ENCODE results near the gene XIRP2.

DNA sequence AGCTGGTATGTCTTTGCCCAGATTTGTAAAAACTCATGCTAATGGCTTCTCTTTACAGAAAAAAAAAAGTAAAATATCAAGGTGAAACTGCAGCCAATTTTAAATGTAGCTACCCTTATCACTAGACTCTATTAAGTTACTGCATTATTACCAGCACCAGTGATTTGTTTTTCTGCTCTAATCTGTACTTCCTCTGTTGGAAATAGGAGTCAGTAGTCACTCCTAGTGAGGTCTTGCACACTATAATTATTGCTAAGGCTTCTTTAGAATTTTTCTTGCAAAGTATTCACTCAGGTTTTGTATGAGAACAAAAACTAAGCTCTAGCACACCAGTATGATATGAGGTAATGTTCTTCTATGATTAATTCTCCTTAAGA lies 215.5 kb downstream of the XIRP2 start:
- TF ChIP-seq, protein P1, sequence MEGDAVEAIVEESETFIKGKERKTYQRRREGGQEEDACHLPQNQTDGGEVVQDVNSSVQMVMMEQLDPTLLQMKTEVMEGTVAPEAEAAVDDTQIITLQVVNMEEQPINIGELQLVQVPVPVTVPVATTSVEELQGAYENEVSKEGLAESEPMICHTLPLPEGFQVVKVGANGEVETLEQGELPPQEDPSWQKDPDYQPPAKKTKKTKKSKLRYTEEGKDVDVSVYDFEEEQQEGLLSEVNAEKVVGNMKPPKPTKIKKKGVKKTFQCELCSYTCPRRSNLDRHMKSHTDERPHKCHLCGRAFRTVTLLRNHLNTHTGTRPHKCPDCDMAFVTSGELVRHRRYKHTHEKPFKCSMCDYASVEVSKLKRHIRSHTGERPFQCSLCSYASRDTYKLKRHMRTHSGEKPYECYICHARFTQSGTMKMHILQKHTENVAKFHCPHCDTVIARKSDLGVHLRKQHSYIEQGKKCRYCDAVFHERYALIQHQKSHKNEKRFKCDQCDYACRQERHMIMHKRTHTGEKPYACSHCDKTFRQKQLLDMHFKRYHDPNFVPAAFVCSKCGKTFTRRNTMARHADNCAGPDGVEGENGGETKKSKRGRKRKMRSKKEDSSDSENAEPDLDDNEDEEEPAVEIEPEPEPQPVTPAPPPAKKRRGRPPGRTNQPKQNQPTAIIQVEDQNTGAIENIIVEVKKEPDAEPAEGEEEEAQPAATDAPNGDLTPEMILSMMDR (IDR thresholded peaks at IDR 0.05 in 2 of 3, conservative IDR thresholded peaks at IDR 0.05 in 1 of 3; ENCODE audit: borderline replicate concordance in 1 of 3, insufficient read depth in 1 of 3, low read depth in 2 of 3, low read length in 2 of 3), result no peak
- TF ChIP-seq RAD21 (IDR thresholded peaks at IDR 0.05; ENCODE audit: low read depth), result no peak
